SKM-1 treated with dmso at 0.1 percent for 144 hours (cell line): Measurements from ENCODE around the gene ZNF141.
"Not testable (repeated sequence)": the region's sequence is repeated elsewhere in the genome, so short reads cannot be mapped to it uniquely, and the experiment has no call there.

ENCODE experiments used
- DNase-seq: peaks from one replicate; lab custom pipeline; 2025; ENCODE audit not compliant: unreplicated experiment; lab: John Stamatoyannopoulos, UW

The ZNF141 gene

GRCh38 chr4:384311-385010 lies 46.8 kb downstream of the ZNF141 start:
- DNase-seq: no peak

DNA sequence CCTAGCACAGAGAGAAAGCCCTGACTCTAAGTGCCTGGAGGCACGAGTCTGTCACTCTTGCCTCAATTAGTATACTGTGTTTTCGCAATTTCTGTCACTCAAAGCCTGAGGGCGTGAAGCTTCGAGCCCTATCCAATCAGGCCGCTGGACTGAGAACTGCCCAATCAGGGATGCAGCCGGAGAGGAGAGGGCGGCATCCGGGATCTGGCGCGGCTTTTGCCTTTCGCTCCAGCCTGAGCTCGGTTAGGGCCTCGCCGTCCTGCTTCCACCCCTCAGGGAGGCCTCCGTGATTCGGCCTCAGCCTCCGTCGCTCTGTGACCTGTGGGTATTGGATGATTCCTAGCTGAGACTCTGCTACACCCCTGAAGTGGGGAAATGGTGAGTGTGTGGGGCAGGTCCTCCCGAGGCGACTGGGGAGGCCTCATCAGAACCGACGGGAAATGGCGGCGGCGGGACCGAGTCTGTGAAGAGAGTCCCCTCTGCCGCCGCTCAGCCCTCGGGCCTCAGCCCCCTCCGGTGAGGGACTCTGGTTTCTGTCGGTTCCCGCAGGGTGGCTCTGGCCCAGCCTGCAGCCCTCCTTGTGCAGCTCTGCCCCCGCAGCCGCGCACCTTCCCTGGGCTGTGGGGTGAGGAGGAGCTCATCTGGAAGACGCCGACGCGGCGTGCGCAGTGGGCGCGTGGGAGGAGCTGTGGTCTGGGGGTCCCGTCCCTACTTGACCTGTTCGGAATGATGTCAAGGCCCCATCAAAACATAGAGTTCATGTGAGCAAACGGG lies 48.5 kb downstream of the ZNF141 start:
- DNase-seq: no peak

DNA sequence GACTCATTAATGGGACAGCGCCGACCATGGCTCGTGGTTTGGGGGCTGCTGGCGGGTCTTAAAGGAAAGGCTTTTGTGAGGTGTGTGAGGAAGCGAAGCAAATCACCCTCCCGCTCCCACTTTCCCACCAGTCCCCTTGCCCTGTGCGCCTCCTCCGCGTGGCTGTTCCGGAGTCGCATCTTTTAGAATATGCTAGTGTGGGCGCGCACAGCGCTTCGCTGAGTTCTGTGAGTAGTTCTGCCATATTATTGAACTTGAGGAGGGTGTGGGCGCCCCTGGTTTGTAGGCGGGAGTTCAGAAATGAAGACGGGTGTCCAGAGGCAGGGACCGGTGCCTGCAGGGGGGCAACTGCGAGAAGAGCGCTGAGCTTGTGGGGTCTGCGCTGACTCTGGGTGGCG lies 49.1 kb downstream of the ZNF141 start:
- no peak for DNase-seq

DNA sequence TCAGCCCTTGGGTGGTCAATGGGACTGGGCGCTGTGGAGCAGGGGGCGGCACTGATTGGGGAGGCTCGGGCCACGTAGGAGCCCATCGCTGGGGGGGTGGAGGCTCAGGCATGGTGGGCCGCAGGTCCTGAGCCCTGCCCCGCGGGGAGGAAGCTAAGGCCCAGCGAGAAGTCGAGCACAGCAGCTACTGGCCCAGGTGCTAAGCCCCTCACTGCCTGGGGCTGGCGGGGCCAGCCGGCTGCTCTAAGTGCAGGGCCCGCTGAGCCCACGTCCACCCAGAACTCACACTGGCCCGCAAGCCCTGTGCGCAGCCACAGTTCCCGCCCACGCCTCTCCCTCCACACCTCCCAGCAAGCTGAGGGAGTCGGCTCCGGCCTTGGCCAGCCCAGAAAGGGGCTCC lies 66.4 kb downstream of the ZNF141 start:
- DNase-seq: no peak

GRCh38 chr4:408321-408720 lies 70.7 kb downstream of the ZNF141 start:
- not testable (repeated sequence) for DNase-seq

- DNase-seq: no peak
Observed at GRCh38 chr4:422587-422986, 85.0 kb downstream of the ZNF141 start.
